CD14-positive monocyte (primary cell): ENCODE data around the gene MTA1. TPM values are rescaled to one million over a fixed set of nuclear protein-coding genes. Genes with fewer than 3 reads are reported as not detected.

ENCODE experiments used
- DNase-seq, 3 donors: peaks; one replicate each; pipeline ENCODE4 v3.0.0-alpha.2; 2011 to 2022
- H2AFZ ChIP-seq: 2 replicates; pipeline ENCODE4 v1.6.0; 2012; ENCODE audit warnings: mild to moderate bottlenecking, low read depth, low read length, inconsistent platforms; ENCODE audit not compliant: insufficient read depth, poor library complexity, severe bottlenecking
- H3K27ac ChIP-seq, 2 donors: 1 replicate in 1 of 2; 2 replicates in 1 of 2; pipeline ENCODE4 v1.5.1; 2012 to 2013; ENCODE audit warnings: low read length in 2 of 2, control low read depth in 1 of 2, inconsistent platforms in 1 of 2, low read depth in 1 of 2, mild to moderate bottlenecking in 1 of 2
- H3K27me3 ChIP-seq, 2 donors: one replicate each; pipeline versions ENCODE4 v1.6.0 to v1.6.1; 2011 to 2013; ENCODE audit warnings: low read length in 2 of 2; ENCODE audit not compliant: control insufficient read depth in 2 of 2, insufficient read depth in 2 of 2
- H3K36me3 ChIP-seq, 2 donors: replicated peaks in 1 of 2; 1 replicate in 1 of 2; 2 replicates in 1 of 2; pipeline versions ENCODE4 v1.5.1 to v1.6.1; 2012 to 2013; ENCODE audit warnings: low read length in 2 of 2, control low read depth in 1 of 2, inconsistent platforms in 1 of 2, mild to moderate bottlenecking in 1 of 2; ENCODE audit not compliant: insufficient read depth in 2 of 2, control insufficient read depth in 1 of 2
- H3K4me1 ChIP-seq, 2 donors: 1 replicate in 1 of 2; 2 replicates in 1 of 2; pipeline versions ENCODE4 v1.5.1 to v1.6.1; 2012 to 2013; ENCODE audit warnings: low read length in 2 of 2, control low read depth in 1 of 2, inconsistent platforms in 1 of 2, mild to moderate bottlenecking in 1 of 2, moderate library complexity in 1 of 2; ENCODE audit not compliant: insufficient read depth in 2 of 2, control insufficient read depth in 1 of 2
- H3K4me2 ChIP-seq: replicated peaks from 2 replicates; pipeline ENCODE3; 2012; ENCODE audit warnings: low read length, moderate library complexity, mild to moderate bottlenecking; ENCODE audit not compliant: poor library complexity, severe bottlenecking; ENCODE audit errors: extremely low read depth
- H3K4me3 ChIP-seq, 3 experiments: fragments of 200-600 bp in 1 of 3; sonication (generic) in 1 of 3; replicated peaks in 1 of 3; 1 replicate in 2 of 3; 2 replicates in 1 of 3; pipeline ENCODE4 v1.5.1; 2011 to 2013; ENCODE audit warnings: low read length in 3 of 3, mild to moderate bottlenecking in 3 of 3, control low read depth in 2 of 3, low read depth in 2 of 3, inconsistent platforms in 1 of 3, moderate library complexity in 1 of 3
- H3K79me2 ChIP-seq: 2 replicates; pipeline ENCODE4 v1.6.0; 2012; ENCODE audit warnings: mild to moderate bottlenecking, control low read depth, inconsistent platforms, low read length, moderate library complexity; ENCODE audit not compliant: insufficient read depth
- H3K9ac ChIP-seq: 2 replicates; pipeline ENCODE4 v1.6.0; 2017; ENCODE audit warnings: low read length, mild to moderate bottlenecking; ENCODE audit not compliant: insufficient read depth, poor library complexity, severe bottlenecking
- H3K9me3 ChIP-seq, 2 donors: replicated peaks in 1 of 2; 1 replicate in 1 of 2; 2 replicates in 1 of 2; pipeline versions ENCODE4 v1.5.1 to v1.6.1; 2012 to 2013; ENCODE audit warnings: low read length in 2 of 2, control low read depth in 1 of 2; ENCODE audit not compliant: control insufficient read depth in 1 of 2, insufficient read depth in 1 of 2
- H4K20me1 ChIP-seq: 2 replicates; pipeline ENCODE4 v1.6.0; 2012; ENCODE audit warnings: mild to moderate bottlenecking, low read length, control low read depth, moderate library complexity; ENCODE audit not compliant: insufficient read depth
- H3K27ac Mint-ChIP-seq, 7 donors: one replicate each; pipeline ENCODE4 v1.8.0; 2020; ENCODE audit warnings: mild to moderate bottlenecking in 7 of 7, mixed read lengths in 7 of 7, moderate library complexity in 6 of 7, inconsistent platforms in 2 of 7
- H3K27me3 Mint-ChIP-seq, 3 donors: one replicate each; pipeline ENCODE4 v1.8.0; 2021 to 2022; ENCODE audit warnings: low read depth in 3 of 3, mild to moderate bottlenecking in 3 of 3, mixed read lengths in 3 of 3, moderate library complexity in 3 of 3, inconsistent platforms in 1 of 3
- H3K36me3 Mint-ChIP-seq, 2 donors: one replicate each; pipeline ENCODE4 v1.8.0; 2020; ENCODE audit warnings: mixed read lengths in 2 of 2, inconsistent platforms in 1 of 2, mild to moderate bottlenecking in 1 of 2
- H3K4me1 Mint-ChIP-seq: one replicate; pipeline ENCODE4 v1.8.0; 2020; ENCODE audit warnings: mild to moderate bottlenecking, mixed read lengths
- H3K4me3 Mint-ChIP-seq, 2 donors: one replicate each; pipeline ENCODE4 v1.8.0; 2020; ENCODE audit warnings: mild to moderate bottlenecking in 2 of 2, mixed read lengths in 2 of 2, moderate library complexity in 1 of 2
- H3K9me3 Mint-ChIP-seq, 7 donors: one replicate each; pipeline ENCODE4 v1.8.0; 2020 to 2022; ENCODE audit warnings: mixed read lengths in 7 of 7, mild to moderate bottlenecking in 6 of 7, moderate library complexity in 6 of 7, inconsistent platforms in 2 of 7
- WGBS: methylation state at CpG from one replicate; pipeline ENCODE4 v1.1.5; 2013; ENCODE audit warnings: missing lambda C conversion rate; ENCODE audit not compliant: insufficient coverage; 5-methylcytosine and 5-hydroxymethylcytosine counted together
- intact Hi-C, 2 donors: fragments of 100-400 bp; cut with micrococcal nuclease; formaldehyde crosslinking; loops; one replicate each; pipeline versions ENCODE4 v1.15.0 to v1.15.1; 2023
- polyA plus RNA-seq, 3 donors: library from polyadenylated mRNA; depleted of rRNA in 1 of 3; unstranded in 2 of 3; stranded (reverse) in 1 of 3; fragments of 300-500 nt in 2 of 3; fragments of >200 nt in 1 of 3; fragmentation: Illumina TruSeq in 2 of 3; gene quantifications; 1 replicate in 2 of 3; 2 replicates in 1 of 3; pipeline ENCODE4 v1.2.3, GENCODE V29; 2012 to 2021
- TF ChIP-seq, protein P1 (sequence below): fragments of 200-600 bp; IDR thresholded peaks from one replicate; pipeline ENCODE4 v1.8.0; 2022; ENCODE audit warnings: antibody characterized with exemption, mild to moderate bottlenecking

Gene MTA1
- polyA plus RNA-seq, 3 donors: 0.91 to 102 (median 2.0) TPM

DNA sequence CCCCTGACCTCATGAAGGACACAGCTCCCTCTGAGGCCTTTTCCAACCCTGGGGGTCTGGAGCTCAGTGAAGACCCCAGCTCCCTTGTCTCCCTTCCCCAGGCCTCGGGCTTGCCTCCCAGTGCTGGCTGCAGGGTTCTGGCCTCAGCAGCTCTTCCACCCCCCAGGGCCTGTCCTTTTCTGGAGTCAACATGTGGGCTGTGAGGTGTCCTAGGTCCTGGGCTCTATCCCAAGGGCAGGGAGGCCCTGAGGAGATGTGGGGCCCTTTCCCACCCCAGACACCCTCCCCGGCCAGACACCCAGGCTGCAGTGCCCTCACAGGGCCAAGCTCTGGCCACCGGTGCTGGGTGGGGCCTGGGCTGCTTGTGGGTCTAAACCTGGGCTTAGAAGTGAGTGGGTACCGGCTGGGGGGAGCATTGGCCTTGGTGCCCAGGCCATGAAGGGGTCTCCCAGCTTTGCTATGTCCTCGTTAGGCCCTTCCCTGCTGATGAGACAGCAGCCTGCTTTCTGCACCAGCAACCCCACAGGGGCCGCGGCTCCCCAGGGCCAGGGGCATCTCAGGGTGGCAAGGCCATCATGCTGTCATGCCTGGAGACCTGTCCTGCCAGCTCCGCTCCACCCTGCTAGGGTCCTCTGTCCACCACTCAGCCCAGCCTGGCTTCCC is 52.3 kb downstream of the MTA1 start:
- TF ChIP-seq, protein P1, sequence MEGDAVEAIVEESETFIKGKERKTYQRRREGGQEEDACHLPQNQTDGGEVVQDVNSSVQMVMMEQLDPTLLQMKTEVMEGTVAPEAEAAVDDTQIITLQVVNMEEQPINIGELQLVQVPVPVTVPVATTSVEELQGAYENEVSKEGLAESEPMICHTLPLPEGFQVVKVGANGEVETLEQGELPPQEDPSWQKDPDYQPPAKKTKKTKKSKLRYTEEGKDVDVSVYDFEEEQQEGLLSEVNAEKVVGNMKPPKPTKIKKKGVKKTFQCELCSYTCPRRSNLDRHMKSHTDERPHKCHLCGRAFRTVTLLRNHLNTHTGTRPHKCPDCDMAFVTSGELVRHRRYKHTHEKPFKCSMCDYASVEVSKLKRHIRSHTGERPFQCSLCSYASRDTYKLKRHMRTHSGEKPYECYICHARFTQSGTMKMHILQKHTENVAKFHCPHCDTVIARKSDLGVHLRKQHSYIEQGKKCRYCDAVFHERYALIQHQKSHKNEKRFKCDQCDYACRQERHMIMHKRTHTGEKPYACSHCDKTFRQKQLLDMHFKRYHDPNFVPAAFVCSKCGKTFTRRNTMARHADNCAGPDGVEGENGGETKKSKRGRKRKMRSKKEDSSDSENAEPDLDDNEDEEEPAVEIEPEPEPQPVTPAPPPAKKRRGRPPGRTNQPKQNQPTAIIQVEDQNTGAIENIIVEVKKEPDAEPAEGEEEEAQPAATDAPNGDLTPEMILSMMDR: no peak
- H3K36me3 Mint-ChIP-seq: peaks cover 4 to 12% of the 10 kb centered on the region in 2 donors
- no peaks in the 10 kb centered on the region for H3K79me2 ChIP-seq
- no peak overlapping the region for H2AFZ ChIP-seq
- peaks cover 25 to 40% (median 31%) of the 10 kb centered on the region in 3 donors for H3K27me3 Mint-ChIP-seq
- DNase-seq: no peak
- peaks cover 17 to 22% of the 10 kb centered on the region in 2 donors for H3K4me1 ChIP-seq
- peaks cover 0 to 11% (median 2%) of the 10 kb centered on the region in 7 donors for H3K9me3 Mint-ChIP-seq
- peaks cover 7% of the 10 kb centered on the region for H4K20me1 ChIP-seq
- peaks cover 11% of the 10 kb centered on the region for H3K4me1 Mint-ChIP-seq
- H3K4me2 ChIP-seq: no peak overlapping the region
- no peak overlapping the region for H3K9ac ChIP-seq
- peaks cover 16 to 25% of the 10 kb centered on the region in 2 donors for H3K36me3 ChIP-seq
- H3K4me3 ChIP-seq: no peak overlapping the region
- WGBS: 90% methylated on average over 6 of the region's 8 CpGs
- H3K9me3 ChIP-seq: peaks cover under 1 to 19% of the 10 kb centered on the region in 2 donors
- peak overlapping the region in 1 of 2 donors; percentile 60 for H3K4me3 Mint-ChIP-seq
- peaks cover 21 to 34% of the 10 kb centered on the region in 2 donors for H3K27me3 ChIP-seq
- no peak overlapping the region for H3K27ac ChIP-seq
- peak overlapping the region in 1 of 7 donors; percentile 20 for H3K27ac Mint-ChIP-seq
- intact Hi-C loops: loop anchor here in 1 of 2 donors (5.0 kb wide), 1 partner anchor 85 kb away; no protein-coding TSS in a partner anchor

DNA sequence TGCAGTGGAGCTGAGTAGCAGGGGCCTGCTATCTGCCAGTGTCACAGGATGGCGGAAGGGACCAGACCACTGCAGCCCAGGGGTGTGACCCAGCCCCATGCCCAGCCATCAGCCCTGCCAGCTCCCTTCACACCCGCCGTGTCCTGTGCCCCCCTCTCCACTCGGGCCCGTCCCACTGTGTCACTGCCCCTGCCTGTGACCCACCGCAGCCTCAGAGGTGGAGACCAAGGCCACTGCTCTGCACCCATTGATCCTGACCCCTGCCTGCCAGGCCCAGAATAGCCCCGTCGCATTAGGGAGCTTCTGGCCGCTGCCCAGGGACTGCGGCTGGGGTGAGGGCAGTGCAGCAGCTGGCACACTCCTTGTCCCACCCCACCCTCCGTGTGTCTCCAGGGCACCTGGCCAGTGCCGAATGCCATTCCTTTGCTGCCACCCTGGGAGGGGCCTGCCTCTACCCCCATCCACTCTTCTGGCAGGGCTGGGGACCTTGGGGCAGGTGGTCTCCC is 52.9 kb downstream of the MTA1 start:
- no peak for DNase-seq
- H3K4me2 ChIP-seq: no peak overlapping the region
- no peaks in the 10 kb centered on the region for H3K79me2 ChIP-seq
- H3K4me1 Mint-ChIP-seq: peaks cover 15% of the 10 kb centered on the region
- peaks cover 17 to 27% of the 10 kb centered on the region in 2 donors for H3K4me1 ChIP-seq
- H3K27me3 ChIP-seq: peaks cover 21 to 40% of the 10 kb centered on the region in 2 donors
- no peak overlapping the region for H2AFZ ChIP-seq
- peaks cover 7% of the 10 kb centered on the region for H4K20me1 ChIP-seq
- TF ChIP-seq, protein P1: no peak
- intact Hi-C loops: loop anchor here in 1 of 2 donors (5.0 kb wide), 1 partner anchor 85 kb away; no protein-coding TSS in a partner anchor
- H3K27ac ChIP-seq: no peak overlapping the region
- peaks cover 5 to 17% (median 6%) of the 10 kb centered on the region in 7 donors for H3K9me3 Mint-ChIP-seq
- H3K36me3 ChIP-seq: peaks cover 10 to 20% of the 10 kb centered on the region in 2 donors
- 94% methylated on average over 12 of the region's 12 CpGs for WGBS
- no peak overlapping the region for H3K27ac Mint-ChIP-seq
- peaks cover 4 to 13% of the 10 kb centered on the region in 2 donors for H3K36me3 Mint-ChIP-seq
- peaks cover 5 to 23% of the 10 kb centered on the region in 2 donors for H3K9me3 ChIP-seq
- H3K27me3 Mint-ChIP-seq: peaks cover 31 to 46% (median 37%) of the 10 kb centered on the region in 3 donors
- H3K4me3 ChIP-seq: no peak overlapping the region
- peak overlapping the region in 1 of 2 donors; percentile 60 for H3K4me3 Mint-ChIP-seq
- no peak overlapping the region for H3K9ac ChIP-seq
